ENCODE results near the gene IQGAP2.
"Not testable (repeated sequence)": the region's sequence is repeated elsewhere in the genome, so short reads cannot be mapped to it uniquely, and the experiment has no call there.

Gene IQGAP2

DNA sequence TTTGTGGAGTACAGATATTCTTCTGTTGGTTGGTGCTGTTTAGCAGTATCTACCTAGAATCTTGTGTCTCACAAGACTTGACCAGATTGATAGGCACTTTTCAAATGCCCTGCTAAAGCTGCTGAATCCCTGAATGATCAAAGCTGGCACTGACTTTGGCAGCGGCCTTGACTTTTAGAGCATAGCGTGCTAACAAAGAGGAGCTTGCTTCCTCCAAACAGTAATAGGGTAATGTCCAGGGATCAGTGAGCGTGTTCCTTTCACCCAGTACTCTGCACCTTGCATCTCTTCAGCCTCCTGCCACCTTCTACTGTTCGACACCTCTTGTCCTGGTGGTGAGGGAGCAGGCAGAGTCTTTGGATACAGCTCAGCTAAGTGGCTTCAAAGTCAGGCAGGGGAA is 100.8 kb downstream of the IQGAP2 start:
- DNase-seq (ENCODE audit: low read depth, low spot score) = no peak

DNA sequence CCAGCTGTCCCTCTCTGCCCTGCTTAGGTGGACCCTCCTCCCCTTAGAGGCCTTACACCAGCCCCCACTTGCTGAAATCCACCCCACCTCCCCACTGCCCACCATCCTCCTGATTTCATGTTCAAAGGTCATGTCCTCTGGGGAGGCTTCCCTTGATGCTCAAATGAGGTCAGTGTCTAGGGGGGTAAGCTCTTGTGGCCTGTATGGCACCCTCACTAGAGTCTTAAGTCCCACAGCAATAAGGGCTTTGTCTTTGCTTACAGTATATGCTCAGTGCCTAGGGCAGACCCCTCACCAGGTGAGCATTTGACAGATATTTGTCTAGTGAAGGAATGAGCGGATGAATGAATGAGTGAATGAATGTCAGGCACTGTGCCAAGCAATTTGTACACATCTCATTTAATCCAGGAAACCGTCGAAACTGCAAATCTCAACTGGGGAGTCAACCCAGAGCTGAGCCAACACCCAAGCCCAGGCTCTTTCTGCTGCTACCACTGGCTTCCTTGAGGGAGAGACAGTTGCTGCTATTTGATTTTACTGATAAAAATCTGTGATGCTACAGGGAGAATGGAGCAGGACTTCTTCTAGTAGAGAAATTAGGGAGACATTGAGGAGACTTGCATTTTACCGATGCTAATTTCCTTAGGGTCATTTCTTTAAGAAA is 101.9 kb downstream of the IQGAP2 start:
- DNase-seq (ENCODE audit: low read depth, low spot score) = no peak

DNA sequence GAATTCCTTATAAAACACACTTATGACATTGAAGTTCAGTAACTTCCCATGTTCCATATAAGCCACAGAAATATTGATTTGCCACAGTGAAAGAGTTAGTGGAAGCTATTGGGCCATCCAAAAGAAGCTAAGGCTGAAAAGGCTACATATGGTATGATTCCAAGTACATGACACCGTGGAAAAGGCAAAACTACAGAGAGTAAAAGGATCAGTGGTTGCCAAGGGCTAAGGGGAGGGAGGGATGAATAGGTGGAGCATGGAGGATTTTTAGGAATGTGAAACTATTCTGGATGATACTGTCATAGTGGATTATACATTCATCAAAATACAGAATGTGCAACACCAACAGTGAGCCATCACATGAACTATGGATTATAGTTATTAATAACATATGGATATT is 110.4 kb downstream of the IQGAP2 start:
- DNase-seq (ENCODE audit: low read depth, low spot score) = peak; percentile 26

DNA sequence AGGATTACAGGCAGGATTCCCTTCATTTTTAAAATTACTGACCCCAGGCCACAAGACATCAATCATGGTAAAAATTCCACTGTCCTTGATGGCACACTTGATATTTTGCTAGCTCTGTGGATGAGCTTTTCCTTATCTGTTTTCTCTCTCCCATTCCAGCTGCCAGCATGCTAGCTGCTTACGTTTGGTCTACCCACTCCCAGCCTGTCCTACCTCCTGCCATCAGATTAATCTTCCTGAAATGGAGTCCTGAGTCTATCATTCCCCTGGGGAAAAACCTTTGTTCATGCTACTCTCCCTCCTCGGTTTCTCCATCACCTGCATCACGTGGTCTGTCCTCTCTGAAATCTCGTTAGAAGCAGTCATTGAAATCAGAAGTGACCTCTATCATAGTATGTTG is 111.2 kb downstream of the IQGAP2 start:
- no peak for DNase-seq (ENCODE audit: low read depth, low spot score)

DNA sequence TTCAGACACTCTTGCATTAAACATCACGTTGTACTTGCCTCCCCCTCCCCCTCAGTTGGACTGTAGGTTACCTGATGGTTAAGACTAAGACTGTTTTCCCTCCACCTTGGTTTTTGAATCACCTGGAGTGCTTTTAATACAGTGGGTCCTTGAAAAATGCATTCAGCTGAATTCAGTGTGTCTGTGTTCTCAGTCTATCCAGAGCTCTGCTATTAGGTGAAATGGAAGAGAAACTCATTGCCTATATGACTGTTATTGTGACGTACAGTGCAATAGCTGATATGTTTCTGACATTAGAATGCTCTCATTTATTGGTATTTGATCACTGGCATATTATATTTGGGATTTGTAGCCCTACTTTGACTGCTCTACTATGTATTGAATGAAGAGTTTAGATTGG is 111.6 kb downstream of the IQGAP2 start:
- DNase-seq (ENCODE audit: low read depth, low spot score) = no peak

DNA sequence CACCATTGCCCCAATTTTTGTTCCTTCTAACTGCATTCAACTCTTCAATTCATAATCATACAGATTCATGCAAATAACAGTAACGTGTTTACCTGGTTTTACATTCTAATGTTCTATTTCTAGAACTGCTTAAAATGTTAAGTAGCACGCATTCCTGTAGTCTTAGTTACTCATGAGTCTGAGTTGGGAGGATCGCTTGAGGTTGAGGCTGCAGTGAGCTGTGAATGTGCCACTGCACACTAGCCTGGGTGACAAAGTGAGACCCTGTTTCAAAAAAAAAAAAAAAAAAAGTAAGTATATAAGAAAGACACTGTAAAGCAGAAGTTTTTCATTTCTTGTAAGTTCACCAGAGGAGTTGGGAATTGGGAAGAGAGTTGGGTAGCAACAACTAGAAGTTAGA is 114.2 kb downstream of the IQGAP2 start:
- no peak for DNase-seq (ENCODE audit: low read depth, low spot score)

DNA sequence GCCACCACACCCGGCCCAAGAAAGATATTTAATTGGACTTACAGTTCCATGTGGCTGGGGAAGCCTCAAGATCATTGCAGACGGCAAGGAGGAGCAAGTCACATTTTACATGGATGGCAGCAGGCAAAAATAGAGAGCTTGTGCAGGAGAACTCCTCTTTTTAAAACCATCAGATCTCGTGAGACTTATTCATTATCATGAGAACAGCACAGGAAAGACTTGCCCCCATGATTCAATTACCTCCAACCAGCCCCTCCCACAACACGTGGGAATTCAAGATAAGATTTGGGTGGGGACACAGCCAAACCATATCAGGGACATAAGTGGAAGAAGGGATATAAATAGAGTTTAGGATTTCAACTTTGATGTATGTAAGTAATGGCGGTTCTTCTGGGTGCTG is 115.2 kb downstream of the IQGAP2 start:
- not testable (repeated sequence) for DNase-seq (ENCODE audit: low read depth, low spot score)

DNA sequence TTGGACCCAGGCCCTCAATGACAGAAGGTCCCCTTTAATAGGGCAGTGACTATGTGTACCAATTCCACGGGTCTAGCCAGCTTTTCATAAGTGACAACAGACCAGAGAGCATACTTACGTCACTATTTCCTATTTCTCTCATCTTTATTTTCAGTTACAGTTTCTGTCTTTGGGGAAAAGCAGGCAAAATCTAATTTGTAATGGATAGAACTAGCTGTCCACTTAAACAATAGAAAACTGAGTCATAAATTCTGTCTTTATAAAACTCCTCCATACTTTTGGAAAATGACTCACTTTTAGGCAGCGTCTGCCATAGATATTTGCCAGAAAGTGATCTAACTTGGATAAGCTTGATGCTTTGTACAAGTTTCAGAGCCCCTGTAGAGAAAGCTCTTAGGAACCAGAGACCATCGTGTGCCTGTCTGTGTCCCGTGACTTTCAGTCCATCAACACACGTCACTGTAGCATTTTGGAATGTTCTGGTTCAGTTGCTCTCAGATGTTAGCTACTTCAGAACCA is 118.2 kb downstream of the IQGAP2 start:
- peak; percentile 78 for DNase-seq (ENCODE audit: low read depth, low spot score)

DNA sequence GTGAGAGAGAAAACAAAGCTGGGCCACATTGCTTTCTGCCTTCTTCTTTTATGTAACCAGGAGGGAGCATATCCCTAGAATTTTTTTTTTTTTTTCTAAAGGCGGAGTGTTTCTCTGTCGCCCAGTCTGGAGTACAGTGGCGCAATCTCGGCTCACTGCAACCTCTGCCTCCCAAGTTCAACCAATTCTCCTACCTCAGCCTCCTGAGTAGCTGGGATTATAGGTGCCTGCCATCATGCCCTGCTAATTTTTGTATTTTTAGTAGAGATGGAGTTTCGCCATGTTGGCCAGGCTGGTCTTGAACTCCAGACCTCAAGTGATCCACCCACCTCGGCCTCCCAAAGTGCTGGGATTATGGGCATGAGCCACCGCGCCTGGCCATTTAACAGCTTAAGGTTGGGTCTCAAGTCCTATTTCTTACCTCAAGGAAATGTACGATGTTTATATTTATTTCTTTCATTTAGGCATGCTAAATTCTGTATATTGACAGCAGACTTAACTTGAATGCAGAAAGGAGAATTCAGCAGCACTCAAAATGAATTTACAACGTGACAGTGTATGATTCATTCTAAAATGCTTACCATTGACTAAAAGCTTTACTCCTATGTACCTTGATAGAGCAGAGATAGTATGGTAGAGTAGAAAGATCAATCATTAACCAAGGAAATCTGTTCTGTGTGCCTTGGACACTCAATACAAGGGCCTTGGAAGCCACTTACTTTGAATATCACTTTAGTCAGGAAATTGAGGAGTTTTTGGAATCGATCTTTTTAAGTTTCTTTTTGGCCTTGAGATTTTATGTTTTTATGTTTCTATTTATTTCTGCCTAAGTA is 119.2 kb downstream of the IQGAP2 start:
- no peak for DNase-seq (ENCODE audit: low read depth, low spot score)

DNA sequence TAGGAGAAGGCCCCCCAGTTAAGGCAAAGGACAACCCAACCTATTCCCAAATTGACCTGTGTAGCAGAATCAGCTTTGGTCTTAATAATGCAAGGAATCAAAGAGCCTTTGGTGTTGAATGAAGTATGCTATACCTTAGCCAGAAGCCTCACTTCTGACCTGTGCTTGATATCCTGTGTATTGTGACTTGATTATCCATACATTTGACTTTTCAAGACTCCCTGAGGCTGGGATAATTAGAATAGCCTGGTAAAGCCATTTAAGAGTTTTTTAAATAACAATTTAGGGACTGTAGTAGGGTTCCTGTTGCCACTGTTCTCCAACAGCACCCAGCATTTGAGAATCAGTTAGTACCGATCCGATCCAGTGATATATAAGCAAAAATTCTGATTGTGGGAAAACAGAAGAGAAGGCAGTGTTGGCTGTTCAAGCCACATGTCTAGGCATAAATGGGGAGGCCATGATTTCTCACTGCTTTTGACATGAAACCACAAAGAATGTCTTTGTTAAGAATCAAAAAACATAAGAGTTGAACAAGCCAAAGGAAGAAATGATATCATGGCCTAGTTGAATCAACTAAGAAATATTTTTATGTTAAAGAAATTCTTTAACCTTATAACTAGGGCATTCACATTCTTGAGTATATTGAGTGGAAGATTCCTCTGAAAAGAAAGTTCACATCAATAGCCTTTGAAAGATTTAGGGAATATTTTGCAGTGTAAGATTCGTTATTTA is 121.2 kb downstream of the IQGAP2 start:
- DNase-seq (ENCODE audit: low read depth, low spot score) = peak; percentile 29

DNA sequence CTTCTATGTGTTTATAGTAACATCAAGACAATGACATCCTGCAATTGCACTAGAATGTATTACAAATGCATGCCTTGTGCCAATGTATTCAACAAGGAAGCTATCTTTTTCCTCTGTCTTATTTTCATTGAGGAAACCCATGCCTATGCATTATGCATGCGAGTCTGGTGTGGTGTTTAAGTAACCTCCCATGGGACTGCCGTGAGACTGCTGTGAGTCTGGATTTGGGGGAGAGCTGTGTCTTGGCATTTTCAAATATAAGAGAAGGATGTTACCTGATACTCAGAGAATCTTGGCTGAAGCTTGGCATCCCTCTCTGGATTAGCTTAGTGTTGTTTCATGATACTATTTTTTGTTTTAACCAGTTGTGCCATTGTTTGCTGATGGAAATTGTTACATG is 121.8 kb downstream of the IQGAP2 start:
- peak; percentile 49 for DNase-seq (ENCODE audit: low read depth, low spot score)

DNA sequence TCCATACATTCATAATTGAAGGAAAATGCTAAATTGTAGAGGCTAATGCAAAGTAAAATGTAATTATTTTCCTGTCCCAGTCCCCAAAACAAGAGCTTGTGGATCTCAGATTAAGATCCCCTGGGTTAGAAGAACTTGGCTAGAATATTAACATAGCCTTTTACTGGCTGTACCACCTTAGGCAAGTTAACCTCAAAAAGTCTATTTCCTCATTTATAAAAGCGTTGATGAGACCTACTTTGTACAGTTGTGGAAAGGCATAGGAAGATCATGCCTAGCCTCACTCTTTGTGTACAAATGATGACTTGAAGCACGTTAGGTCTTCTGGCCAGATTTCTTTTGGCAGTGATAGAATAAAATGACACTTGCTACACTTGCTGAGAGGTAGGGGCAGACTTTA is 122.9 kb downstream of the IQGAP2 start:
- no peak for DNase-seq (ENCODE audit: low read depth, low spot score)

DNA sequence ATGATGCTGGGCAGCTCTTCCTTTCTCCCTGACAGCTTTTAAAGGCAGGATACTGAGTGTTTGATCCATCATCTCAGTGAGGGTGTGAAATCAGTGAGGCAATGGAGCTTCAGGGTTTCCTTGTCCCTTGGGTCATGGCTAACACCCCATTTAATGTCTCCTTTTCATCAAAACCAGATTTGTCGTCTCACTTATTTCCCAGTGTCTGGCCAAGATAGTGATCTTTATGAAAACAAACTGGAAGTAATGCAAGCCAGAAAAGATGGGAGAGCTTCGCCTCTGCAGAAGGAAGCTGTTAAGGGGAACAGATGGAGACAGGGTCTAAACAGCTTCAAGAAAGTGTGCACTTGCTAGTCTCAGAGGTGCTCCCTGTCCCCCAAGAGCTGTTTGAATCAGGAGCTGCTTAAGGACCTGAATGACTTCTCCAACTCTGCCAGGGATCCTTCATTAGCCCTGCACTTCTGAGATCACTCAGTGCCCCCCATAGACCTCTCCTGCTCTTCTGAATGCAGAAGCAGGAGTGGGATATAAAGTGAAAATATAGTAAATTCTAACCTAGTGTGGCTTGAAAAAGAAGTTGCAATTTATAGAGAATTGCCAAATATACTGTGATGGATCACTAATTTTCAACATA is 124.0 kb downstream of the IQGAP2 start:
- DNase-seq (ENCODE audit: low read depth, low spot score) = no peak

DNA sequence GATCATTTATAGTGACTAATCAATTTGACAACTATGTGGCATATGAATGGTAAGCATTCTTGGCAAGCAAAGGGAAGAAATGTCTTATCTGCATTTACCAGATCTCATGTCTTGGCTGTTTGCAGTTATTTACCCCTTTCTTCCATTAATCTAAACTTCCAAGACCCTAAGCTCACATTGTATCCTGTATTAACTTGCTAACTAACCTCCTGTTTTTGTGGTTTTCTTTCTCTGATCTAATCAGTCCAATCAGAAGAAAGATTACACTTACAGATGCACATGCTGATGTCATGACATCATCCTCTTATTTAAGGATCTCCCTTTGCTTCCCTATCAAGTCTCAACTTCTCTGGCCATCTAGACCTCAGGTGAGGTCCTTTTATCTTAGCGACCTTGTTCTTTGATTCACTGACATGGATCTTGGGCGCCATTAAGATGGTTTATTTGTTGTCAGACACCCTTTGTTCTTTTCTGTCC is 124.6 kb downstream of the IQGAP2 start:
- DNase-seq (ENCODE audit: low read depth, low spot score) = peak; percentile 71

DNA sequence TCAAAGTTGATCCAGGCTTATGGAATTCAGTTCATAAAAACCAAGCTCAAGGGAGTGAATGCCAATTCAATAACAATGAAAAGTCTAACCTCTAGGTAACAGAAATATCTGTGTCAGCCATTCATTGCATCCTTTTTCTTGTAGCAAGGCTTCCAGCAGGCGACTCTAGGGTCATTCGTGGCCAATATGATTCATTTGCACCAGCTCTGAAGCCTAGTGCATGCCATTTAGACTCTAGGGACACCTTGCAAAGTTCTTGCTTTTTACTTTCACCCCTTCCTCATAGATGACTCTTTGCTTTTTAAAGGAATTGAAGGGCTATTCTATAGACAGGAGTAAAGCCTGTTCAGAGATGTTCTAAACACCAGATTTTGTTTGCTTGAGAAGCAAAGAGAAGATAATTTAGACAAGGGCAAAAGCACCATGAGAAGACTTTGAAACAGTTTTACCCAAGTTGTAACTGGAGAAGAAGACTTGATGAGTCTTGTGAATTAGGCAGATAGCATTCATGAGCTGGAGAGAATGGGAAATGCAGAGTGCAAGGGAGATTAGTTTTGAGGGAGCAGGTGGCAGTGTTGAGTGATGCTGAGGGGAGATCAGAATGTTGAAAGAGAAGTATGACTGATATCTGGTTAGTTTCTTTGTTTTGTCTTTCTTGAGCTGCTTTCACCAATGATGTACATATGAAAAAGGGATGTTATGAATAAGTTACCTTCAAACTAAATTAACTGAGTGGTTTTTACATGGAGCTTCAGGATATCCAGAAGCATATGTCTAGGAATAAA is 125.7 kb downstream of the IQGAP2 start:
- no peak for DNase-seq (ENCODE audit: low read depth, low spot score)

DNA sequence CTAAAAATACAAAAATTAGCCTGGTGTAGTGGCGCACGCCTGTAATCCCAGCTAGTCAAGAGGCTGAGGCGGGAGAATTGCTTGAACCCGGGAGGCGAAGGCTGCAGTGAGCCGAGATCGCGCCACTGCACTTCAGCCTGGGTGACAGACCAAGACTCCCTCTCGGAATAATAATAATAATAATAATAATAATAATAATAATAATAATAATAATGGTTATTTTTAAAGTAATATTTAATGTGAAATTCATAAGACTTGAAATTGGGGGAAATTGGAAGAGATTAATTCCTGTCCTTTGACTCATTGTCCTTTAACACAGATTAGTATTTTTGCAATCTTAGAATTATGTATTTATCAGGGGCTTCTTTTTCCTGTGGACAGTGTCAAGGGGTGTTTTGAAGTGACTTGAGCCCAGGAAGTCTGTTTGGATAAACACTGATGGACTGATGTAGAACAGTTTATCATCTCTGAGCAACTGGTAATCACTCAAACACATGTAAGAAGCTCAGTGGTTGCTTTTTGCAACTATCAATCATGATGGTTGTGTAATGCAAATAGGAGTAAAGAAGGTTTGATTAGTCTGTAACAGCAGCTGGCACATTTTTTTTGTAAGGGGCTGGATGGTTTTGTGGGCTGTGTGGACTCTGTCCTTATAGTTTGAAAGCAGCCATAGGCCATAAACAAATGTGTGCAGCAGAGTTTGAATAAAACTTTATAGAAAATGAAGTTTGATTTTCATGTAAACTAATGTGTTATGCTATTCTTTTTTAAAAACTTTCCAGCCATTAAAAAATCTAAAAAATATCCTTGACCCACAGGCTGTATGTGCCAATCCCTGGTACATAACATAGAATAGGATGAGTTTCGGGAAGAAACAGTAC is 126.6 kb downstream of the IQGAP2 start:
- no peak for DNase-seq (ENCODE audit: low read depth, low spot score)

DNA sequence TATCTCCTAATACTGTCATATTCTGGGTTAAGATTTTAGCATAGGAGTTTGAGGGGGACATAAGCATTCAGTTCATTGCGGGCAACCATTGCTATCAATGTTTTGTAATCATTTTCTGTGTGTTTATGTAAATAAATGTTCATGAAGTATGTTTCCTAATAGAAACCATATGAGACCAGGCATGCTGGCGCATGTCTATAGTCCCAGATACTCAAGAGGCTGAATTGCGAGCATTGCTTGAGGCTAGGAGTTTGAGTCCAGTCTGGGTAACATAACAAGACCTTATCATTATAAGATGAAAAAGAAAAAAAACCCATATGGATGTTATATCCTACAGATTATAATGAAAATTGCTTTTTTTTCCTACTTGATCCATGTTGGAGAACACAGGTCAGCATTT is 129.0 kb downstream of the IQGAP2 start:
- DNase-seq (ENCODE audit: low read depth, low spot score) = no peak

DNA sequence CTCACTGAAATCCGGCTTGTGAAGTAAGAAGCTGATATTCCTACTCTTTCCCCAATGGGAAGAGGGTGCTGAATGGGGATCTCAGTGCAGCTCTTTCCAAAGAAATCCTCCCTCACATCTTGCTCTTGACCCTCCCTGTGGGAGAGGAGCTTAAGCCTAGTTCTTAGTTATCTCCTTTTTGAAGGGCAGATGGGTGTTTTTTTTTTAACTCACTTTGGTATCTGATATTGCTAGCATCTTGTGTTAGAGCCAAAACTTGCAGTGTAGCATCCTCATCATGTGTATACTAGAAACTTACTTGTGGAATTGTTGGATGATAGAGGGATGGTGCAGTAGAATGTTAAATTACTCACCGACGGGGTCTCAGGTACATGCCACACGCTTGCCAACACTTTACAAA is 129.9 kb downstream of the IQGAP2 start:
- DNase-seq (ENCODE audit: low read depth, low spot score) = no peak

DNA sequence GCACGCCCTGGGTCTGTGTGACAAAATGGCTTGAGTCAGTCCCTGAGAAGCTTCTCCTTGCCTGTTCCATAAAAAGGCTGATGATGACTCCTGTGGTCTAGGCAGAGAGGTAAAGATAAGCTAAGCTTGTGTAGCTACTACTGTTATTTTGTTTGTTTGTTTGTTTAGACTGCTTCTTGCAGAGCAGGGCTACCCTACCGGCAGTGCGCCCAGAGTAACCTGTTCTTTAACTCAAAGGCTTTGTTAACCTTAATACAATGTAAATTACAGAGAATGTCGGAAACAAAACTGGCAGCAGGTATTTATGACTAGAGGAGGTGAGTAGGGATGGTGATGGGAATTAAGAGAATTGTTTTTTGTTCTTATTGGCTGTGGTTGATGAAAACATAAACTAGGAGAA is 132.5 kb downstream of the IQGAP2 start:
- DNase-seq (ENCODE audit: low read depth, low spot score) = no peak

DNA sequence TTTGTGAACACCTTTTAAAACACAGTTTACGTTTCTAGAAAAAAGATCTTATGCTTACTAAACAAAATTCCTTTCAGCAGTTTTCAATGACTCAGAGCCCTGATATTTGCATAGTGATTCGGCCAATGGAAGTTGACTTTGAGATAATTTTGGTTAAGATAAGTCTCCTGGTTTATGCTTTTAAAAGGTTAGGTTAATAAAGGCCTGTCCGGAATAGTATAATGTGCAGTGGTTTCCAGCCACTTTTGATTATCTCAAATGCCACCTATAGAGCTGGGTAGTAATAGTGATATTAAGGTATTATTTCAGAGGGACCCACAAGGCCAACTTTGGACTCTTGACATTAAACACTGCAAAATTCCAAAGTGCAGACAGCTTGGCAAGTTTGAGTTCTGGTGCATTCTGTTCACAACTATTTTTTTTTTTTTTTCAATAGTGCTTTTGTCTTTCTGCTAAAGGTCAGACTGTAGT is 134.0 kb downstream of the IQGAP2 start:
- DNase-seq (ENCODE audit: low read depth, low spot score) = peak; percentile 44

All from astrocyte of the hippocampus (primary cell).